GM23338 (cell line): ENCODE results near the gene SLC38A9. TPM values are rescaled to one million over a fixed set of nuclear protein-coding genes. Genes with fewer than 3 reads are reported as not detected.

Experiments used
- ATAC-seq: fragments of 200-7000 bp; cut with Tn5 transposase; 3 replicates; pipeline ENCODE4 v1.9.1; 2020
- DNase-seq: peaks from one replicate; pipeline ENCODE4 v3.0.0-alpha.2; 2015; ENCODE audit warnings: low spot score
- H2AFZ ChIP-seq: fragments of 200-600 bp; sonication (generic); 2 replicates; pipeline ENCODE4 v1.8.0; 2016; ENCODE audit warnings: antibody characterized with exemption, mild to moderate bottlenecking, moderate library complexity
- H3F3A ChIP-seq: fragments of 200-600 bp; sonication (generic); replicated peaks from 2 replicates; pipeline ENCODE4 v1.8.0; 2017; ENCODE audit warnings: antibody characterized with exemption, mixed run types, low read depth
- H3K27ac ChIP-seq: fragments of 200-600 bp; sonication (generic); 2 replicates; pipeline ENCODE4 v1.6.1; 2016; ENCODE audit warnings: low read depth
- H3K27me3 ChIP-seq: fragments of 200-600 bp; sonication (generic); 2 replicates; pipeline ENCODE4 v1.8.0; 2016; ENCODE audit warnings: mild to moderate bottlenecking, mixed run types, moderate library complexity; ENCODE audit not compliant: insufficient read depth
- H3K36me3 ChIP-seq: fragments of 200-600 bp; sonication (generic); 2 replicates; pipeline ENCODE4 v1.8.0; 2016; ENCODE audit warnings: mild to moderate bottlenecking; ENCODE audit not compliant: insufficient read depth
- H3K4me1 ChIP-seq: fragments of 200-600 bp; sonication (generic); 2 replicates; pipeline ENCODE4 v1.8.0; 2016; ENCODE audit warnings: mild to moderate bottlenecking, moderate library complexity; ENCODE audit not compliant: insufficient read depth
- H3K4me2 ChIP-seq: fragments of 200-600 bp; sonication (generic); 2 replicates; pipeline ENCODE4 v1.7.1; 2017; ENCODE audit warnings: mixed run types
- H3K4me3 ChIP-seq: fragments of 200-600 bp; sonication (generic); 2 replicates; pipeline ENCODE4 v1.6.1; 2016; ENCODE audit warnings: mixed run types
- H3K79me2 ChIP-seq: fragments of 200-600 bp; sonication (generic); replicated peaks from 2 replicates; pipeline ENCODE4 v1.8.0; 2017; ENCODE audit warnings: mild to moderate bottlenecking; ENCODE audit not compliant: insufficient read depth
- H3K9me2 ChIP-seq: fragments of 200-600 bp; sonication (generic); 2 replicates; pipeline ENCODE4 v1.8.0; 2017; ENCODE audit not compliant: insufficient read depth
- H4K20me1 ChIP-seq: fragments of 200-600 bp; sonication (generic); replicated peaks from 2 replicates; pipeline ENCODE4 v1.8.0; 2017; ENCODE audit warnings: mild to moderate bottlenecking; ENCODE audit not compliant: insufficient read depth
- H3K27ac Mint-ChIP-seq: 2 replicates; pipeline ENCODE4 v1.8.0; 2020; ENCODE audit warnings: inconsistent platforms, mild to moderate bottlenecking, moderate library complexity, mixed read lengths
- H3K27me3 Mint-ChIP-seq: 3 replicates; pipeline ENCODE4 v1.8.0; 2022; ENCODE audit warnings: low read depth, mild to moderate bottlenecking, moderate library complexity, mixed read lengths, inconsistent platforms; ENCODE audit not compliant: insufficient read depth, poor library complexity
- H3K36me3 Mint-ChIP-seq: 3 replicates; pipeline ENCODE4 v1.8.0; 2021; ENCODE audit warnings: low read depth, mild to moderate bottlenecking, inconsistent platforms, moderate library complexity, mixed read lengths
- H3K4me1 Mint-ChIP-seq: 3 replicates; pipeline ENCODE4 v1.8.0; 2020; ENCODE audit warnings: mild to moderate bottlenecking, inconsistent platforms, mixed read lengths
- H3K4me3 Mint-ChIP-seq: 3 replicates; pipeline ENCODE4 v1.8.0; 2021; ENCODE audit warnings: moderate library complexity, mild to moderate bottlenecking, inconsistent platforms, mixed read lengths
- H3K9me3 Mint-ChIP-seq: 3 replicates; pipeline ENCODE4 v1.8.0; 2020; ENCODE audit warnings: moderate library complexity, mild to moderate bottlenecking, inconsistent platforms, mixed read lengths
- CREB1 ChIP-seq: fragments of 250-450 bp; sonication (Bioruptor Pico); IDR thresholded peaks from 2 replicates; pipeline ENCODE4 v1.5.0; 2020; ENCODE audit warnings: low read depth, mild to moderate bottlenecking, moderate library complexity
- CTCF ChIP-seq, 2 experiments: fragments of 200-600 bp in 1 of 2; sonication (generic) in 1 of 2; conservative IDR thresholded peaks; 2 replicates each; pipeline versions ENCODE4 v1.5.1 to v1.6.1; 2016 to 2017; ENCODE audit warnings: antibody characterized with exemption in 2 of 2, low read depth in 2 of 2, mild to moderate bottlenecking in 2 of 2, moderate library complexity in 1 of 2
- ETS1 ChIP-seq: IDR thresholded peaks from 2 replicates; pipeline ENCODE4 v1.6.1; 2016; ENCODE audit warnings: antibody characterized with exemption
- EZH2 ChIP-seq: fragments of 200-600 bp; sonication (generic); IDR thresholded peaks from one replicate; pipeline ENCODE4 v1.8.0; 2017; ENCODE audit warnings: antibody characterized with exemption, mild to moderate bottlenecking, low read depth; ENCODE audit not compliant: unreplicated experiment
- EZH2phosphoT487 ChIP-seq: fragments of 200-600 bp; sonication (generic); IDR thresholded peaks from one replicate; pipeline ENCODE4 v1.8.1; 2018; ENCODE audit warnings: antibody characterized with exemption; ENCODE audit not compliant: unreplicated experiment
- JUNB ChIP-seq: IDR thresholded peaks from one replicate; pipeline ENCODE4 v1.6.1; 2016; ENCODE audit warnings: antibody characterized with exemption; ENCODE audit not compliant: unreplicated experiment
- NANOG ChIP-seq: IDR thresholded peaks from 2 replicates; pipeline ENCODE4 v1.6.1; 2016; ENCODE audit warnings: antibody characterized with exemption, borderline replicate concordance
- REST ChIP-seq: IDR thresholded peaks from one replicate; pipeline ENCODE4 v1.6.1; 2018; ENCODE audit warnings: antibody characterized with exemption; ENCODE audit not compliant: unreplicated experiment
- STAT1 ChIP-seq: IDR thresholded peaks from one replicate; pipeline ENCODE4 v1.6.1; 2016; ENCODE audit warnings: antibody characterized with exemption; ENCODE audit not compliant: unreplicated experiment
- ZNF114 ChIP-seq: fragments of 250-450 bp; sonication (Bioruptor Pico); IDR thresholded peaks from 2 replicates; pipeline ENCODE4 v1.5.0; 2020; ENCODE audit warnings: mild to moderate bottlenecking, moderate library complexity
- ZNF331 ChIP-seq: fragments of 250-450 bp; sonication (Bioruptor Pico); IDR thresholded peaks from 2 replicates; pipeline ENCODE4 v1.5.0; 2020; ENCODE audit warnings: low read depth, mild to moderate bottlenecking, moderate library complexity
- polyA plus RNA-seq: library from polyadenylated mRNA; unstranded; fragments of >200 nt; fragmentation: Nextera tagmentation; extraction: Ambion mirVana; gene quantifications from 2 replicates; pipeline ENCODE4 v1.2.1, GENCODE V29; 2016
- total RNA-seq: library from RNA; depleted of rRNA; stranded (reverse); fragments of >200 nt; shearing (Covaris generic); gene quantifications from 2 replicates; pipeline ENCODE4 v1.2.3, GENCODE V29; 2014

SLC38A9 gene
- total and polyA plus RNA-seq, 2 experiments from 2014 or later: 30.8 to 64.8 TPM

GRCh38 chr5:55618318-55618717, 93.8 kb downstream of the SLC38A9 start:
- H3K9me2 ChIP-seq: no peaks in the 10 kb centered on the region
- no peaks in the 10 kb centered on the region for H3K27me3 ChIP-seq
- Mint-ChIP-seq H3K27ac (no peak overlapping the region), H3K4me1 (0 out of 3 replicates have a peak, but pooled peaks cover 2% of the 10 kb centered on the region), H3K4me3 (no peak overlapping the region), H3K36me3 (peaks cover 10% of the 10 kb centered on the region), H3K9me3 (peaks cover 11% of the 10 kb centered on the region), H3K27me3 (peaks cover 7% of the 10 kb centered on the region)
- DNase-seq (no peak), ATAC-seq (no peak)
- H4K20me1 ChIP-seq: no peaks in the 10 kb centered on the region
- no peaks in the 10 kb centered on the region for H3K79me2 ChIP-seq
- no peaks in the 10 kb centered on the region; the same call in 1 of the 2 replicates for H3K36me3 ChIP-seq
- no peak overlapping the region for H3K4me2 ChIP-seq
- H3F3A ChIP-seq: no peaks in the 10 kb centered on the region
- no peak overlapping the region for H3K27ac ChIP-seq
- H3K4me1 ChIP-seq: 0 out of 2 replicates have a peak, but pooled peaks cover under 1% of the 10 kb centered on the region
- TF ChIP-seq REST (no peak), NANOG (no peak)
- no peak overlapping the region for H2AFZ ChIP-seq
- H3K4me3 ChIP-seq: no peak overlapping the region

GRCh38 chr5:55613112-55613868, 98.8 kb downstream of the SLC38A9 start:
- Histone ChIP-seq H3K27ac (no peak overlapping the region), H3K4me3 (no peak overlapping the region), H3K4me2 (no peak overlapping the region), H3K36me3 (no peaks in the 10 kb centered on the region; the same call in 1 of the 2 replicates), H3F3A (no peaks in the 10 kb centered on the region), H3K27me3 (no peaks in the 10 kb centered on the region), H3K4me1 (no peaks in the 10 kb centered on the region), H4K20me1 (no peaks in the 10 kb centered on the region), H3K9me2 (peaks cover 3% of the 10 kb centered on the region; the same call in 1 of the 2 replicates), H3K79me2 (no peaks in the 10 kb centered on the region), H2AFZ (no peak overlapping the region)
- Mint-ChIP-seq H3K27ac (no peak overlapping the region), H3K9me3 (peaks cover 24% of the 10 kb centered on the region), H3K36me3 (peaks cover 18% of the 10 kb centered on the region), H3K4me1 (0 out of 3 replicates have a peak, but pooled peaks cover 2% of the 10 kb centered on the region), H3K27me3 (peaks cover 7% of the 10 kb centered on the region), H3K4me3 (no peak overlapping the region)
- ATAC-seq: no peak
- DNase-seq: no peak
- TF ChIP-seq REST (no peak), NANOG (no peak), ZNF114 (no peak), STAT1 (no peak), EZH2phosphoT487 (no peak), ZNF331 (CRISPR knock-in tag) (no peak), CREB1 (CRISPR knock-in tag) (no peak), ETS1 (no peak), CTCF (conservative IDR thresholded peaks at IDR 0.05; ENCODE audit: low read depth in 2 of 2) (no peak), EZH2 (no peak), JUNB (no peak)
